GM18520 (cell line): ENCODE measurements around the gene SPRYD3.

Experiments
- ATAC-seq: cut with Tn5 transposase; IDR thresholded peaks from one replicate; pipeline ENCODE4 v1.9.1; 2021; ENCODE audit not compliant: unreplicated experiment

SPRYD3 gene

GRCh38 chr12:53064613-53065436, 14.4 kb downstream of the SPRYD3 start:
- ATAC-seq: no peak

- no peak for ATAC-seq
Observed at GRCh38 chr12:53063708-53064612, 15.2 kb downstream of the SPRYD3 start.

- ATAC-seq: no peak
Observed at GRCh38 chr12:53062977-53063707, 16.0 kb downstream of the SPRYD3 start.

- ATAC-seq: no peak
Observed at GRCh38 chr12:53062011-53062961, 16.9 kb downstream of the SPRYD3 start.

- no peak for ATAC-seq
Observed at GRCh38 chr12:53061404-53062010, 17.7 kb downstream of the SPRYD3 start.

GRCh38 chr12:53060721-53061276, 18.4 kb downstream of the SPRYD3 start:
- no peak for ATAC-seq

- no peak for ATAC-seq
Observed at GRCh38 chr12:53060064-53060720, 19.0 kb downstream of the SPRYD3 start.

- ATAC-seq: no peak
Observed at GRCh38 chr12:53059434-53060063, 19.6 kb downstream of the SPRYD3 start.

GRCh38 chr12:53058674-53059433, 20.3 kb downstream of the SPRYD3 start:
- ATAC-seq: no peak

- no peak for ATAC-seq
Observed at GRCh38 chr12:53057816-53058500, 21.2 kb downstream of the SPRYD3 start.

GRCh38 chr12:53056901-53057300, 22.3 kb downstream of the SPRYD3 start:
- no peak for ATAC-seq

- ATAC-seq: no peak
Observed at GRCh38 chr12:53056296-53056695, 22.9 kb downstream of the SPRYD3 start.

- ATAC-seq: no peak
Observed at GRCh38 chr12:53055471-53056266, 23.5 kb downstream of the SPRYD3 start.

- ATAC-seq: peak; percentile 90
Observed at GRCh38 chr12:53054112-53054878, 24.9 kb downstream of the SPRYD3 start.
